Kidney capillary endothelial cell (primary cell): ENCODE data around the gene KCNMB1.

ENCODE experiments used
- DNase-seq: peaks from one replicate; pipeline ENCODE4 v3.0.0-alpha.2; 2018; ENCODE audit warnings: low spot score

Gene KCNMB1

GRCh38 chr5:170339780-170340167 is 49.4 kb downstream of the KCNMB1 start:
- no peak for DNase-seq

DNA sequence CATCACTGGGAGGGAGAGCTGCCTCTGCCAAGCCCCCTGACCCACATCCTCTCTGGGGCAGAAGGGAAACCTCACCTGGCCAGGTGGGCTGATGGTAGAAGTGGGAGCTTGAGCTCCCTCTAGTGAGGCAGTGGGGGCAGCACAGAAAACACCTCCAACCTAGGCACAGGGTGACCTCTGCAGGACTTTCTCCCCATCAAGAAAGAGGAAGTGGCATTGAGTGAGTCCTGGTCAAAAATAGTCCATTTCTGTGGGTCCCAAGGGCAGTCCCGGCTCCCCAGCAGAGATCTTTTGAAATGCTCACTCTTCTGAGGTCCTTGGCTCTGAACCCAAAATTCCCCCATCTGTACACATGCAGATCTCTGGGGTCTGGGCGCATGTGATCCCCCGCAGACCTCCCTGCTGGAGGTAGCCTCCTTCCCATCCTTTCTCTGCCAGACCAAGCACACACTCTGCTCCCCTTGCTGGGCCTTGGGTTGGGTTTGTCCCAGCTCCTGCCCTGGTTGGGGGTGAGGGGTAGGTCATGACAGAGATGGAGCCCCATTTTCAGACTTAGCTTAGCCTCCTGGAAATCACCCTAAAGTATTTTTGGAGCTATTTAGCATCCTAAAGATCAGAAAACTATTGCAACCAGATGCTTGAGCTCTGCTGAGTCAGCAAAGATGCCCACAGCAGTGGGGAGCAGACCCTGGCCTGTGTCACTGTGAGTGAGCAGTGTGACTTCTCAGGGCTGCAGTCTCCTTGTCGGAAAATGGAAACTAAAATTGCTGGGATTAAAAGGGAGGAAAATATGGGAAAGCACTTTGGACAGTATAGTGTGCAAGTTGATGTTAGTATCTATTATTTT is 50.0 kb downstream of the KCNMB1 start:
- no peak for DNase-seq

DNA sequence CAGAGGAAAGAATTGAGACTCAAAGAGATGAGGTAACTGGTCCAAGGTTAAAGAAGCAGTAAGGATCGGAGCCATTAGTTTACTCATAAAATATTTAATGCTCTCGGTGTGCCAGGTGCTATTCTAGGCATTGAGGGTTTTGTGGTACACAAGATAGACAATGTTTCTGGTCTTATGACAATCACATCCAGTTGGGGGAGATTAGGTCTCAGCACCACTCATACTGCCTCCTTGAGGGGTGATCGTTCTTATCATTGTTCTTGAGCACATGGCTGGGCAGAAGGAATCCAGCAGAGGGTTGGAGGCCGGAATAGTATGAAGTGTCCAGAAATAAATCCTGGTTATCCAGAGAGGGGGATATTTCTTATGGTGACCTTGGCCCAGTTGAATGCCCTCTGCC is 50.9 kb downstream of the KCNMB1 start:
- no peak for DNase-seq

DNA sequence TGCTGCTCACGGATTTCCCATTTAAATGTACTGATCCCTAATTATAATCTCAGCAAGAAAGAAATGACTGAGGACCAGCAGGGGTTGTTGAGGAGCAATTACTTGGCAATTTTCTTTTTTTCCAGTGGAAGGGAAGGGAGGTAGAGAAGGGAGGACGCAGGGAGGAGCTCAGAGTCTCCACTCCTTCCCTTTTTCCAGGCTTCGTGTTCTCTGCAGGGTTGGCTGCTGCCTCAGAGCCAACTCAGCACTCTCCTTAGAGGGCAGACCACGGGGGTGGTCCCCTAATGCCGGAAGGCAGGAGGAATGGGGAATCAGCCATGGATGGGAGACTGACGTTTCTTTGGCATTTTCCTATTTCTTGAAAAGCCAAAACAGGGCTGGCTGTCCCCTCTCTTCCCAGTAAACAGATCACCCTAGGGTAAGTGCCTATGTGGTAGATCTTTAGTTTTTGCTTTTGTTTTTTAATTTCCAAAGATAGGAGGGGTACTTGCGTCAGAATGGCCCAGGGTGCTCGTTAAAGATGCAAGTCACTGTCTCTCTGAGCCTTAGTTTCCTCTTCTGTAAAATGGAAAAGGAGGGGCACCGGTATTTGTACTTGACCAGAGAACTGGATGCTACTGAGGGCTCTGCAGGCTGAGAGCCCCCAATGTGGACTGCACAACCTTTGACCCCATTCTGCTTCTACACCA is 52.0 kb downstream of the KCNMB1 start:
- no peak for DNase-seq

DNA sequence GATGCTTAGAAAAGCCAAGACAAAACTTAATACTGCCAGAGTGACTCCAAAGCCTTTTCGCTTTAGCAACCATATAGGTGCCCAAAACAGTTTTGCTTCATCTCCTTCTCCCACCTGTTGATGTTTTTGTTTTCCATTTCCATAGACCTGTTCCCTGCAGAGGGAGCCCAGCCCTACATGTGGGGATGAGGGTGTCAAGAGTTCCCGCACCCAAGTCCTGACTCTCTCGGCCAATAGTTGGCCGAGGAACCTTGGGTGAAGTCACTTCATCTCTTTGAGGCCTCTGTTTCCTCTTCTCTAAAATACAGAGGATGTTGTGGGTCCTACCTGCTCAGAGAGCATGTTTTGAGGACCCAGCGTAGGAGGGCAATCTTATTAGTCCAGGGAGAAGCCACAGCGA is 53.1 kb downstream of the KCNMB1 start:
- DNase-seq = no peak

DNA sequence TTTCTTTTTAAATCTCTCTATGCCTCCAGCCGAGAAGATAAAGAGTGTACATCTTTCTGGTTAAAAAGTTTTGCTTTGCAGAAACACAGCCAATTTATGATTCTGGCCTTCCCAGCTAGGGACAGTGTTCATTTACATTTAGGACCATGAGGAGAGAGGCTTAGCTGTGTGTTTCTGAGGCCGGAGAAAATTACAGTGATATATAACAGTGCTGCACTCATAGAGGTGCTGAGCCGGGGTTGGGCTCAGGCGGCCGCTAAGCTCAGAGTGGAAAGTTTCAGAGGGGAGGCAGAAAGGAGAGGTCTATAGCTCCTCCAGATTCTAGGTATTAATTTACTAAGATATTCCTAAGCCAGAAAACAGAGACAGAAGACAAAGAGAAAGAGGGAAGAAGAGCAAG is 54.5 kb downstream of the KCNMB1 start:
- no peak for DNase-seq

DNA sequence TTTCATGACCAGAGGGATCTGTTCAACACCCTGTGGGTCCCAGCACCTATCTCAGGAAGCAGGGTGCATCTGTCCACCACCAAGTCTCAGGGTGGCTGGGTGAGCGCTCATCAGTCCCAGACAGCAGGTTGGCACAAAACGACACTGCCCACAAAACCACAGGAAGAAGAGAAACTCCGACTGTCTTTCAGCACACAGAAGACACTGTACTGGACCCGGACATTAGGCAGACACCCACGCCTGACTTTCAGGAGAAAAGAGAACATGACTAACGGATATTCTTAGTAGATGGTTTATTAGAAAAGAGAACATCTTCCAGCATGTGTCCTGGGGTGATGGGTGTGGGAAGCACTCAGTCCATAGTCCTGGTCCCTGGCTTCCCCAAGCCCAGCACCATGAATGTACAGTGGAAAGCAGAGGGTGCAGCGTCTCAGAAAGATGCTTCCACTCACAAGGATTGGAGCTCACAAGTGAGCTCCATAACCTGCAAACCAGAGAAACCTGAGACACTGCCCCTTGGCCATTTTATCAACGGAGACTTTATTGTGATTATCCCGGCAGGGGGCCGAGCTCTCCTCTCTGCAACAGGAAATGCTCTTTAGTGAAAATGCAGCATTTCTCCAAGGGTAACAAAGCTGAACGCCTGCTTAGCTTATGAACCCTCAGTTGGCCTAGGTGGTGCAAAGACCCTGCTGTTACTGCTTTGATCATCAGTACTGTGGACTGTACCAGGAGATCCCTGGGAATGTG is 55.8 kb downstream of the KCNMB1 start:
- no peak for DNase-seq

DNA sequence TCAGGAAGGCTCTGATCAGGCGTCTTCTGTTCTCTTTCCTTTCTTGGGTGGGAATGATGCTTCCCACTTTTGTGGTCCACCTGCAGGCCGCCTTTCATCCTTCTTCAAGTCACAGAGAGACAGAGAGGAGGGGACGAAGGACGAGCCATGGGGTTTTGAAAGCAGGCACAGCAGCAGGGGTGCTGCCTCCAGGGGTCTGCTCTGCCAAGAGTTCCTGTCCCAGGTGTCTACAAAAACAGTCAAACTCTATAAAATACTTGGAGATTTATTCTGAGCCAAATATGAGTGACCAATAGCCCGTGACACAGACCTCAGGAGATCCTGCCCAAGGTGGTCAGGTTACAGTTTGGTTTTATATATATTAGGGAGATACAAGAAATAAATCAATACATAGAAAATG is 57.1 kb downstream of the KCNMB1 start:
- no peak for DNase-seq

DNA sequence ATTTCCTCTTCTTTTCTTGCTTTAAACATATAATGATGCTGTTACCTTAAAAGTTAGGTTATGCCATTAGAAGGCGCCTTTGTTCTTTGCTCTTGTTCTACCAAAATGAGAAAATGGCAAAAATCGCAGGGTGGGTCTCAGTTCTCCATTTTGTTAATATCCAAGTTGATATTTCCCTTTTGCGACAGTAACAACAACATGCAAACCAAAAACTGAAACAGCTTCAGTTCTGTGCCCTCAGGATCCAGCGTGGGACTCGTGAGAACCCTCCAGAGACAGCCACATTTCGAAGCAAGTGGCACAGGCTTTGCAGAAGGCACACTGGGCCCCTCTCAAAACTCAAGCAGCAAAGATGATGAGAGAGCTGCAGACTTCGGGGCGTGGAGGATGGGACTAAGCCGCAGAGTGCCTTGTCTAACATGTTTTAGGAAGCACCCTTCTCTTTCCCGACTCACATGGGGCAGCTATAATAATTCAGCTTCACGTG is 58.6 kb downstream of the KCNMB1 start:
- no peak for DNase-seq

GRCh38 chr5:170329524-170329923 is 59.6 kb downstream of the KCNMB1 start:
- no peak for DNase-seq

- DNase-seq = no peak
Observed at GRCh38 chr5:170327829-170328228, 61.3 kb downstream of the KCNMB1 start.

- DNase-seq = no peak
Observed at GRCh38 chr5:170327168-170327567, 62.0 kb downstream of the KCNMB1 start.
